Measurements from ENCODE around the gene MFAP3. TPM values are rescaled to one million over a fixed set of nuclear protein-coding genes. Genes with fewer than 3 reads are reported as not detected.

The MFAP3 gene
- total and polyA plus RNA-seq, 9 donors: 9.1 to 33.2 (median 23.2) TPM

DNA sequence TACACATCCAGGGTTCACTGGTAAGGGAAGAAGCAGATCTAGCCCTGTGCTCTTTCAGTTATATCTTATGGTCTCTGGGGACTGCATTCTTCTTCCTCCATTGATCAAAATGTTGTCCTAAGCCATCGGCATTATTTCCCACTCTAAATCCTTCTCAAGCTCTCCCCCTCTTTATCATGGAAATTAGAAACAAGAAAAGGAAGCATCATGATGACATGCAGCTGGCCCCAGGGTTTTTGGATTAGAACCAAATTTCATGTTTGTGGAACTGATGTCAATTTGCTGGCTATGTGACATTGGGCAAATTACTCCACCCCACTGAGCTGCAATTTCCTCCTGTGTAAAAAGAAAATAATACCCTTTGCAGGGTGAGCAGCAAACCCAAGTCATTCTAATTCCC lies 39.5 kb downstream of the MFAP3 start:
- H3K27ac ChIP-seq: no peak overlapping the region
- intact Hi-C loops (cut with DNase I): loop anchor here in 3 of 4 donors (10.0 kb wide), 3 partner anchors 97 to 327 kb away; partner anchors contain the start of gene GALNT10 (in 1 of the 3)
- TF ChIP-seq EP300 (IDR thresholded peaks at IDR 0.05): no peak
- no peak for TF ChIP-seq POLR2A (IDR thresholded peaks at IDR 0.05)
- TF ChIP-seq CTCF (IDR thresholded peaks at IDR 0.05): no peak
- no peaks in the 10 kb centered on the region for H3K4me1 ChIP-seq (ENCODE audit: insufficient read depth)
- H3K9me3 ChIP-seq: no peaks in the 10 kb centered on the region
- H3K36me3 ChIP-seq: no peaks in the 10 kb centered on the region
- no peaks in the 10 kb centered on the region for H3K27me3 ChIP-seq
- no peak overlapping the region for H3K4me3 ChIP-seq
- WGBS, 3 donors: 14 to 28% (median 16%) methylated on average over 1 of the region's 1 CpG
- no peak for DNase-seq

GRCh38 chr5:154081246-154081645 lies 42.5 kb downstream of the MFAP3 start:
- intact Hi-C loops (cut with DNase I): loop anchor here in 1 of 4 donors (10.0 kb wide), 1 partner anchor 94 kb away; no protein-coding TSS in a partner anchor
- 34 to 66% (median 64%) methylated on average over 2 of the region's 2 CpGs for WGBS, 3 donors
- H3K4me3 ChIP-seq: no peak overlapping the region
- no peak overlapping the region for H3K27ac ChIP-seq
- H3K9me3 ChIP-seq: no peaks in the 10 kb centered on the region
- H3K4me1 ChIP-seq (ENCODE audit: insufficient read depth): no peaks in the 10 kb centered on the region
- H3K27me3 ChIP-seq: no peaks in the 10 kb centered on the region
- no peak for TF ChIP-seq EP300 (IDR thresholded peaks at IDR 0.05)
- TF ChIP-seq POLR2A (IDR thresholded peaks at IDR 0.05): no peak
- no peak for TF ChIP-seq CTCF (IDR thresholded peaks at IDR 0.05)
- no peaks in the 10 kb centered on the region for H3K36me3 ChIP-seq
- DNase-seq: no peak

DNA sequence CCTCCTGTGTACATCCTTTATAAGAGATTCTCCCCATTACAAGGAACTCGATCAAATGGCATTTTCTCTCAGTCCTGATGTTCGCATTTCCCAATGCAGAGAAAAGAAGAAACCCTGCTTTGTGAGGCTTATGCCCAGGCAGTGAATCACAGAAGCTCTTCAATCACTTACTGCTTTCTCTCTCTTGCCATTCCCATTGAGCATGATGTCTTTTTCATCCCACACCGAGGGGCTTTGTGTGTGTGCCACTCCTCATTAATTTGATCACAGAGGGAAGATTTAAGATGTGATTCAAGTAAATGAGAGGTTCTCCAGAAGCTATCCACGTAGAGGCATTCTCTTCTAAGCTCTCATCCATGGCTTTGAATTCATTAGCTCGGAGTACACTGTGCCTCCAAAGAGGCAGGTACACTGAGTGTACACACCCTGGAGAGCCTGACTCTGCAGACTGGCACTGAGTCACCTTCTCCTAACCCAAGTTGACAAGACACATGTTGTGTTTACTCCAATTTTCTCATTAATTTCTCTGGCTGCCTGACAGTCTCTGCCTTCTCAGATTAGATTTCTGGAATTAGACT lies 45.4 kb downstream of the MFAP3 start:
- Histone ChIP-seq H3K27me3 (no peaks in the 10 kb centered on the region), H3K36me3 (no peaks in the 10 kb centered on the region), H3K9me3 (no peaks in the 10 kb centered on the region), H3K27ac (no peak overlapping the region), H3K4me3 (no peak overlapping the region), H3K4me1 (ENCODE audit: insufficient read depth) (no peaks in the 10 kb centered on the region)
- intact Hi-C loops (cut with DNase I): loop anchor here in 1 of 4 donors (10.0 kb wide), 1 partner anchor 91 kb away; no protein-coding TSS in a partner anchor
- no peak for DNase-seq
- no peak for TF ChIP-seq CTCF (IDR thresholded peaks at IDR 0.05)
- TF ChIP-seq POLR2A (IDR thresholded peaks at IDR 0.05): no peak
- TF ChIP-seq EP300 (IDR thresholded peaks at IDR 0.05): no peak
- WGBS, 3 donors: 89 to 93% (median 90%) methylated on average over 5 of the region's 5 CpGs

DNA sequence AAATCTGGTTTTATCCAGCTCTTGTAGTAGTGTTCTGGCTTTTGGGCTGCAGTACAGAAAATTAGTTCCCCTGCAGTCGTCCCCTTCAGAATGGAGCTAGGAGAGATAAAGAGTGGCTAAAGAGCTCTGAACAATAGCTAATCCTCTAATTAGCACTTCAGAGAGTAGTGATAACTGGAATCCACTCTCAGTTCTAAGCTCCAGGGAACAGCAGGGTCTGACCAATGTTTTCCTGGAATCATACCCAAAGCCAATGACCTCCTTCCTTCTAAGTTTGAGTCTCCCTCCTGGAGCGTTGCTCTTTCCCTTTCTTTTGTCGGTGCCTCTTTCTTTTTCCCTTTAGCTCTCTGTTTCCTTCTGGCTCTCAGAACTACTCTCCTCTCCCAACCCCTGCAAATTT lies 47.4 kb downstream of the MFAP3 start:
- H3K27me3 ChIP-seq: no peaks in the 10 kb centered on the region
- TF ChIP-seq EP300 (IDR thresholded peaks at IDR 0.05) (no peak), CTCF (IDR thresholded peaks at IDR 0.05) (no peak), POLR2A (IDR thresholded peaks at IDR 0.05) (no peak)
- no peak for DNase-seq
- WGBS, 3 donors: 42 to 59% (median 45%) methylated on average over 3 of the region's 3 CpGs
- H3K4me3 ChIP-seq: no peak overlapping the region
- no peak overlapping the region for H3K27ac ChIP-seq
- H3K36me3 ChIP-seq: no peaks in the 10 kb centered on the region
- H3K9me3 ChIP-seq: no peaks in the 10 kb centered on the region
- no peaks in the 10 kb centered on the region for H3K4me1 ChIP-seq (ENCODE audit: insufficient read depth)
- intact Hi-C loops (cut with DNase I): loop anchor here in 1 of 4 donors (10.0 kb wide), 1 partner anchor 89 kb away; no protein-coding TSS in a partner anchor

Measured in ovary (tissue), 9 donors.